HG02970 (cell line): ENCODE results near the gene LAMB4.

Source experiments
- ATAC-seq: cut with Tn5 transposase; IDR thresholded peaks from one replicate; pipeline ENCODE4 v1.9.1; 2021; ENCODE audit warnings: mild to moderate bottlenecking, moderate library complexity, moderate number of reproducible peaks; ENCODE audit not compliant: unreplicated experiment, low FRiP score

LAMB4 gene, protein sequence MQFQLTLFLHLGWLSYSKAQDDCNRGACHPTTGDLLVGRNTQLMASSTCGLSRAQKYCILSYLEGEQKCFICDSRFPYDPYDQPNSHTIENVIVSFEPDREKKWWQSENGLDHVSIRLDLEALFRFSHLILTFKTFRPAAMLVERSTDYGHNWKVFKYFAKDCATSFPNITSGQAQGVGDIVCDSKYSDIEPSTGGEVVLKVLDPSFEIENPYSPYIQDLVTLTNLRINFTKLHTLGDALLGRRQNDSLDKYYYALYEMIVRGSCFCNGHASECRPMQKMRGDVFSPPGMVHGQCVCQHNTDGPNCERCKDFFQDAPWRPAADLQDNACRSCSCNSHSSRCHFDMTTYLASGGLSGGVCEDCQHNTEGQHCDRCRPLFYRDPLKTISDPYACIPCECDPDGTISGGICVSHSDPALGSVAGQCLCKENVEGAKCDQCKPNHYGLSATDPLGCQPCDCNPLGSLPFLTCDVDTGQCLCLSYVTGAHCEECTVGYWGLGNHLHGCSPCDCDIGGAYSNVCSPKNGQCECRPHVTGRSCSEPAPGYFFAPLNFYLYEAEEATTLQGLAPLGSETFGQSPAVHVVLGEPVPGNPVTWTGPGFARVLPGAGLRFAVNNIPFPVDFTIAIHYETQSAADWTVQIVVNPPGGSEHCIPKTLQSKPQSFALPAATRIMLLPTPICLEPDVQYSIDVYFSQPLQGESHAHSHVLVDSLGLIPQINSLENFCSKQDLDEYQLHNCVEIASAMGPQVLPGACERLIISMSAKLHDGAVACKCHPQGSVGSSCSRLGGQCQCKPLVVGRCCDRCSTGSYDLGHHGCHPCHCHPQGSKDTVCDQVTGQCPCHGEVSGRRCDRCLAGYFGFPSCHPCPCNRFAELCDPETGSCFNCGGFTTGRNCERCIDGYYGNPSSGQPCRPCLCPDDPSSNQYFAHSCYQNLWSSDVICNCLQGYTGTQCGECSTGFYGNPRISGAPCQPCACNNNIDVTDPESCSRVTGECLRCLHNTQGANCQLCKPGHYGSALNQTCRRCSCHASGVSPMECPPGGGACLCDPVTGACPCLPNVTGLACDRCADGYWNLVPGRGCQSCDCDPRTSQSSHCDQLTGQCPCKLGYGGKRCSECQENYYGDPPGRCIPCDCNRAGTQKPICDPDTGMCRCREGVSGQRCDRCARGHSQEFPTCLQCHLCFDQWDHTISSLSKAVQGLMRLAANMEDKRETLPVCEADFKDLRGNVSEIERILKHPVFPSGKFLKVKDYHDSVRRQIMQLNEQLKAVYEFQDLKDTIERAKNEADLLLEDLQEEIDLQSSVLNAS (N-terminal part only)

DNA sequence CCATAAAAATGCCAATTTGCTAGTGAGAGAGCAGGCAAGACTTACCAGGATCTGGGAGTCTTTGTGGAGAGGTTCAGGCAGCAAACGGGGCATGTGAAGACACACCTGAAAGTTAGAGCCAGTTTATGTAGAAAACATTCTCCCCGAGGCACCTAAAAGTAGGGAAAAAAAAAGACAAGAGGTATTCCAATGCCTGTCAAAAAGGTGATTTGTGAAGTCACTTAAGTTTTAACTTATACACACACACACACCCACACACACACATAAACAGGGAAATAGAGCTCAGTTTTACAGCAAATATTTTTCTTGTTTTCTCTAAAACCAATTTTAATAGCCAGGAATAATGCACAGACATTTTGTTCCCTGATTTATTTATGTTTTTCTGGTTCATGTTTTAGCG lies at the start of gene LAMB4:
Gene LAMB4 (minus strand): TSS at position 101 of the 400 bp plus-strand sequence. CDS start 7,197 bp downstream, outside the sequence.
- ATAC-seq, result no peak

DNA sequence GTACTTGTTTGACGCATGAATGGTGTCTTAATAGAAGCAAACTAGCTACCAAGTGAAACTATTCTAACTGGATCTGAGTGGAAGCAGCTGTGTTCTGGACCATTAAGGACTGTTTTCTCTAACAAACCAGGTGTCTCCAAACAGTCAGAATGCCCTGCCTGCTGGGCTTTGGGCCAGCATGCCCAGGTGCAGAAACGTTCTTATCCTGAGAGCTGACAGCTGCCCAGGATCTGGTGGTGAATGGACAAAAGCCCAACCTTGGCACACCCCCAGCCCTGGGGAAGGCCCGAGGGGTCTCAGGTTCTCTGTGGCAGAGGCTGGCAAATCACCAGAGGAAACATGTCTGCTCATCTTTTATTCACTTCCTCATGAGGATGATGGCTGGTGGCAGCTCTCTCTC lies 48.2 kb upstream of the LAMB4 start:
- ATAC-seq, result no peak

DNA sequence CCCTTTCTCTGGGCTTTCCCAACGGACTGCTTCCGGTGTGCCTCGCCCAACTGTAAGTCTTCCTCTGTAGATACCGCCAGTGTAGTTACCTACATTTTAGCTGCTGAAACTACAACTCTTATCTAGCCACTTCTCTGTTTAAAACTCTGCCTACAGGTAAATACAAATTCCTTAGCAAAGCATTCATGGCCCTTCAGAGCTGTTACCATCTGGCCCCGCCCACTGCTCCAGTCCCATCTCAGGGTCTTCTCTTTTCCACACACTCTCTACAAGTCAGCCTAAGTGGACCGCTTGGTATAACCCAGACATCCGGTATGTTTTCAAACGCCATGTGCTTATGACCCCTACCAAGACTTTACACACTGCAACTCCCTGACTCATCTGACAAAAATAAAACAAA lies 41.0 kb upstream of the LAMB4 start:
- ATAC-seq, result no peak

DNA sequence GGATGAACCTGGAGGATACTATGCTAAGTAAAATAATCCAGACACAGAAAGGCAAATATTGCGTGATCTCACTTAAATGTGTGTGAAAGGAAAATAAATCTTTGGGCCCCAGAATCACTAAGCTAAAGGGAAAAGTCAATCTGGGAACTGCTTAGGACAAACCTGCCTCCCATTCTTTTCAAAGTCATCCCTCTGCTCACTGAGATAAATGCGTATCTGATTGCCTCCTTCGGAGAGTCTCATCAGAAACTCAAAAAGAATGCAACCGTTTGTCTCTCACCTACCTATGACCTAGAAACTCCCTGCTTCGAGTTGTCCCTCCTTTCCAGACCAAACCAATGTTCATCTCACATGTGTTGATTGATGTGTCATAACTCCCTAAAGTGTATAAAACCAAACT lies 40.1 kb upstream of the LAMB4 start:
- no peak for ATAC-seq

DNA sequence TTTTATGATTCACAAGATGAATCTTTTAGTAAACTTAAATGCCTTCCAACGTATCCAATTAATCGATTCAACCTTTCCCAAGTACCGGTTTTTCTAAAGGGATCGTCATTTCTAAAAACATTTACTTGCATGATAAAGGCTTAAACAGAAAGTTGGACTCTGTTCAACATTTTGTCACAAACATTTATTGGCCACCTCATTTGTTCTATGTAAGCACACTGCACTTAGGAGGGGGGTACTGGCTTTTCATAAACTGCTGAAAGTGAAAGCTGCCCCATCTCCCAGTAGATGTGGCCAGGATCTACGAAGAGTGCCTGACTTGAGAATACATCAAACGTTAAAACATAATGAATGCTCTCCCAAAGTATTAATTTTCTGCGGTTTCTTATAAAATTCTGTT lies 37.3 kb upstream of the LAMB4 start:
- ATAC-seq, result no peak

DNA sequence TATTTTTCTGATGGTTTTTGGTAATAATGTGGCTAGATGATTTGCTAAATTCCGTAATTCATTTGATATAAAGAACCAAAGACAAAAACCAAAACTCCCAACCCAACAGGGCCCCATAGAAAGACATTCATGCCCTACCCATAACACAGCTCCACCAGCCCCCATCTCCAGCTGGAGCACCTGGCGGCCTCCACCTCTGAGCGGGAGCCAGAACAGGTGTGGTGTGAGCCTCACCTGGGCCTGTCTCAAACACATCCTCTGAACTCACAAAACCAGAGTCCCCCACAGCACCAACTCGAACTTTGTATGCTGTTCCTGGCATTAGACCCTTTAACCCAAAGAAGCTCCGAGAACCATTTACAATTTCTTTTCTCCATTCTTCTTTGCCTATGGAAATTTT lies 36.5 kb upstream of the LAMB4 start:
- no peak for ATAC-seq

DNA sequence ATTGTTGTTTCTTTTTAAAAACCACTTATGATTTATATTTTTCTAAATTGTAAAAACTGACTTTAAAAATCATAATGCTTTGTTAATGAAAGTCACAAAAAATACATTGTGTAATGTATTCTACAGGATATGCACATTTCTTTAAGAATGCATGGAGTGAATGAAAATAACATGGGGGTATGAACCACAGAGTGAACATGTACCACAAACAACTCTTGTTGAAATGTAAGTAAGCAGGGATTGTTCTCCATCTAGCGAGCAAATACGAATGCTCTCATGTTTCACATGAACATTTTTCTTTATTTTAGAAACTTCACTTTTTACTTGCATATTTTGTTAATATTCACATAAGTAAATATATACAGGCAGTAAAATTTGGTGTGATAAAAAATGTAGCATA lies 35.6 kb upstream of the LAMB4 start:
- ATAC-seq, result no peak

DNA sequence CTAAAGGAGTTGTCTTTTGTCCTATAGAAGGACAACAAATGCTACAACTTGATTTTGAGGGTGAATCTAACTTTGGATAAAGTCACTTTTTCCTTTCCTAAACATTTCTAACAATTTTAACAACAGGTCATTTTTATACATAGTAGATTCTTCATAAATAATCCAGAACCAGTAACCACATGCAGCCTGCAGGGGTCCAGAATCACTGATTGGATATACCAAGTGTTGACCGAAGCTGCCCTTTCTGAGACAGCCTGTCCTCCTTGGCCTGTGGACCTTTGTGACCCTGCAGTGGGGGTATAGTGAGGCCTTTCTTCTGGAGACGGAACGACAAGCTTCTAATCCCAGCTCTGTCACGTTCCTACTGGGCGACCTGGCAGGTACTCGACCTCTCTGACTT lies 34.8 kb upstream of the LAMB4 start:
- no peak for ATAC-seq

DNA sequence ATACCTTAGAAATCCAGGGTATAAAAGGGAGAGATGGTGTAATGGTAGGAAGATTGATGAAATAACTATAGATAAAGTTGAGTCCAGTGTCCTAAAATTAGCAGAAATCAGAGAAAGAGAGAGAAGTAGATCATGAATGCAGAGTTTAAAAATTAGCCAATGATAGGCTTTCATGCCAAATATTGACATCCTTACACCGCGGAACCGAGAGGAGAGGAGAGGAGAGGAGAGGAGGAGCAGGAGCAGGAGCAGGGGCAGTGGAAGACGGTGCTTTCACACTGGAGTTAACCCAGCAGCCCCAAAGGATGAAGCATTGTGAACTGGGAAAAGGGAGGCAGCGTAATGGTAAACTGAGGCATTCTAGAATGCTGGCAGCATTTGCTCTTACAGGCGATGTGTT lies 34.2 kb upstream of the LAMB4 start:
- no peak for ATAC-seq

DNA sequence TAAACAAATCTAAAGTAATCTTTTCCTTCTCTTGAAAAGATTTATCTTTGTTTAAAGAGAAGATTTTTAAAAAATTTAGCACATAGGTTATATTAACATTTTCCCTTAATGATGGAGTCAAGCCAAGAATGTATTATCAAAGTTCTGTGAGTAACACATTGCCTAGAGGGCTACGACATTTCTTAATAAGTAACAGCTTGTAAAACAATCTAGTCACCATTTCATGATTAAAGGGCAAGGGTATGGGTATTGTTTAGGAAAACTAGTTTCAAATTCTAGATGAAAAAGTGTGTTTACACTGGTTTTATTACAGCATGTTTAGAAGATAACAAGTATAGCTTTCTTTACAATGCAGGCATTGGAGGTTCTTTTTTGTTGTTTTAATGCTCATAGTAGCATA lies 28.6 kb upstream of the LAMB4 start:
- no peak for ATAC-seq

DNA sequence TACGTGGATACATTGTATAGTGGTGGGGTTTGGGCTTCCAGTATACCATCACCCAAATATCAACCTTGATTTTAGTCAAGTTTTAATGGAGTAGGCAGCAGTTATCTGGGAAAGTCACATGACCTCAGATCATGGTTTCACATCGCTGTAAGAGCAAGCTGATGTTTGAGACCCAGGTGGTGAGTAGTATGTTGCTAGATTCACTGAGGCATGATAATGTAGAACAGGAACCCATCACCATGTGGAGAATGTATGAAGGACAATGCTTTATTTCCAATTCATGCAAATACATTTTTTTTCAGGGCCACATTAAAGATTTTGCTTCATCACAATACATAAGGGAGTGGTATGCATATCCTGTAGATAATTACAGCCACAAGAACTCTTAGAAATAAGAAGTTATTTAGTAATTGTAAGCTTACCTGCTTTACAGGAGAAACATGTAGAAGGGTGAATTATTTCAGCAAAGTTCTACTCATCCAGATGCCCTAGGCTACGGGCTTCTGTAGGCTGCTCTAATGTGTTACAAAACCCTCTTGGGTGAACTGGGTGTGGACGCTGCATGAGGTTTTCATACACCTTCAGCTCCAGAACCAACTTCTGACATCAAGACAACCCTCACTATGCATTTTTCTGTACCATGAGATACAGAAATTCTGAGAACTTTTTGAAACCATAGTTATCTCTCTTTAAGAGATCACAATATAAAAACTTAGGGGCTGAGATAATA lies 27.6 kb upstream of the LAMB4 start:
- ATAC-seq, result no peak

DNA sequence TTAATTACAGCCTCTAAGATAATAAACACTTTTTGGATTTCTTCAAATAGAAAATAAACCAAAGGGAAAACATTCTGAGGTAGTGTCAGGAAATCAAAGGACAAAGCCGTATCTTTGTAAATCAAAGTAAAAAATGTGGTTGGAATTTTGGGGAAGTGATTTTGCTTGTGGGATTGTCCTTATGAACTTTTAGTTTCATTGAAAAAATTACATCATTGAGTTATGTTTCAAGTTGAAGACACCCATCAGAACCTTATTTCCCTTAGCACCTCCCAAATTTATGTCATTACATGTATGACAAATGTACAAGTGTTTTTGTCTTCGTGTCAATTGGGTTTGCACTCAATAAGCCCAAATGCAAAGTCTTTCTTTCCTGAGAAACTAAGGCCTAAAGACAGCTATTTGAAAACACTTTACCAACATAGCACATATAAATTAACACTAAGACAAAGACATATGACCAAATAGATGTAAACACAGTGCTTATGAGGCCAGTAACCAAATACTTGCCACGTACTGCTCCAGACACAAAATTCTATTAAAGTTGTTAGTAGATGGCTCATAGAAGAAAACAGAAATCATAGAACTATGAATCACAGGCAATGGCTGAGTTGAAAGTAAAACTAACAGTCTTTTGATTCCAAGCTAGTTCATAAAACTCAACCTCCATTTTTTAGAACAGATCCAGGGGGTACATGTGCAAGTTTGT lies 26.9 kb upstream of the LAMB4 start:
- no peak for ATAC-seq

DNA sequence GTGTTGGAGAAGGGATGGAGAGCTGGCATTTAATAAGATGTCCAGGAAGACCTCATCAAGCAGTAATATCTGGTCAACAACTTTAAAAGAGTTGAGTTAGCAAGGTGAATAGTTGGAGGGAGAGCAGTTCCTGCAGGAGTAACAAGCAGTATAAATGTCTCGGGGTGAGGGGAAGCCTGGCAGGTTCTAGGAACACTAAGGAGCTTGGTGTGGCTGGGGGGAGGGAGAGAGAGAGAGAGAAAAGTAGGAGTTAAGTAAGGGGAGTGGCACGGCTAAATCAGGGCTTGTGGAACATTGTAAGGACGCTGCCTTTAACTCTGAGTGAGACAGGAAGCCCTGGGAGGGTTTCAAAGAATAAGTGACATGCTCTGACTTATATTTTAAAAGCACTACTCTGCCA lies 22.0 kb upstream of the LAMB4 start:
- no peak for ATAC-seq

DNA sequence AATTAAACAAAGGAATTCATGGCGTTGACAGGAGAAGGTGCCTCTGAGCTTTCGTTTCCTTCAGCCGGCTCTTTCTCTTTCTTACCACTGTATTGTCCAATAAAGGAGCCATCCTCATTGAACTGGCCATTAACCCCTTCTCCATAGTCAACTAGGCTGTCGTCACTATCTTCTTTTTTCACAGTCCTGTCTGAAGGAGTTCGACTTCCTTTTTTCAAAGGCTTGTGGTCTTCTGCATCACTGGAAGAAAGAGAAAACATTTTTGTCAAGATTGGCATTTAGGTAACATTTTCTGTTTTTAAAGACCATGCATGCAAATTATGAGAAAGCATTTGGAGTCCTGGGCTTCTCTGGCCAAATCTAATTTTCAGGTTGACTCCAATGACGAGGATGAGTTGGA lies 19.7 kb upstream of the LAMB4 start:
- ATAC-seq, result no peak

DNA sequence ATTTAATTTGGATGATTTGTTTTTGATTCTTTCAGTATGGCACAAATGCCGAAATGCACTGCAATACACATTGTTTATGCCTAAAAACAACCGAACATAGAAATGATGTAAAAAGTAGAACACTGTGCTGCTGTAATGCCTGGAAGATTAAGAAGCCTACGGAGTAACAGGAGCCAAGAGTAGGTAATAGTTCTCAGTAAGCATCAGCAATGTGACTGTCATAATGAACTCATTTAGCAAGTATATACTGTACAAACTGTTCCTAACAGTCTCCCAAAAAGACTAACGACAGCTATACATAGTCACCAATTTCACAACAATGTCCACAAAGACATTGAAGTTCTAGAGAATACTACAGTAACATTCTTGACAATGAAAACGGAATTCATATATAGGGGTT lies 19.0 kb upstream of the LAMB4 start:
- ATAC-seq, result no peak

DNA sequence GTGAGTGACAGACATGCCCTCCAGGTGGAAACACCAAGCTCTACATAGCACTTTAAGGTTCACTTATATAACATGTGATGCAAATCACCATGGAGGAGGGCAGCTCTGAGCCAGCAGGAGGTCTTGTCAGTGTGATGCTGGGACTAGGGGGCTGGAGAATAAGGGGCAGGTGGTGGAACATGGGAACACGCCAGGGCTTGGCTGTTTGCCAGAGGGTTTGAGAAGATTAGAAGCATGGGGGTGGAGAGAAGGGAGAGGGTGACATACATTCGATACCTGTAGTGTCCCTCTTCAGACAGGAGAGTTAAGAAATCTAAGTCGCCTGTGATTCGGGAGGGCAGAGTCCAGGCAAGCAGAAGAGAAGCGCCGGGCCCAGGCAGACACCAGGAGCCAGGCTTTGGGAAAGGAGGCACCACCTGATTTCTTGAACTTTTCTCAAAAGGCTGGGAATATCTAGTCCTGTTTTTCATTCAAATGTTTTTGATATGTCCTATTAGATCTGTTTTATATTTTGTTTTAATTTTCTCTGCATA lies 16.9 kb upstream of the LAMB4 start:
- ATAC-seq, result no peak

DNA sequence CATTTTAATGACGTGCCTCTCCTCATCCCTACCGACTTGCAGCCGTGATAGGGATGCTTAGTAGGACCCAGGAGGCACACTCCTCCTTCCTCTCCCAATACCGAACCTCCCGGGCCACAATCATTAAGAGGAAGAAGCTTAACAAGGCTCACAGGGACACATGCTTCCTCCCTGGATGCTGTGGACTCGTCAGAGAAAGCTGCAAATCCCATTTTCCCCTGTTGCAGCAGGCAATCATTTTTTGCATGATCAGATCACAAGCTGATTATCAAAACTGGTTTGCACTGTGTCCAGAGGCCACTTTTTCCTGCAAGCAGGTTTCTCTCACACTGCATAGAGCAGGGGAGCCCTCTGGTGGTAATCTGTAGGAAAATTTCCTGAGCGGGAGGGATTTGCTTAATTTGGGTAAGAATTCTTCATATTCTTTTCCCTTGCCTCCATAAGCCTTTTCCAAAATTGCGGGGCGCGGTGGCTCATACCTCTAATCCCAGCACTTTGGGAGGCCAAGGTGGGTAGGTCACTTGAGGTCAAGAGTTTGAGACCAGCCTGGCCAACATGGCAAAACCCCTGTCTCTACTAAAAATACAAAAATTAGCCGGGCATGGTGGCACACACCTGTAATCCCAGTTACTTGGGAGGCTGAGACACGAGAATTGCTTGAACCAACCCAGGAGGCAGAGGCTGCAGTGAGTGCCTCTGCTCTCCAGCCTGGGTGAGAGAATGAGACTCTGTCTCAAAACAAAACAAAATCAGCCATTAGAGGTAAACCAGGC lies 16.1 kb upstream of the LAMB4 start:
- no peak for ATAC-seq

DNA sequence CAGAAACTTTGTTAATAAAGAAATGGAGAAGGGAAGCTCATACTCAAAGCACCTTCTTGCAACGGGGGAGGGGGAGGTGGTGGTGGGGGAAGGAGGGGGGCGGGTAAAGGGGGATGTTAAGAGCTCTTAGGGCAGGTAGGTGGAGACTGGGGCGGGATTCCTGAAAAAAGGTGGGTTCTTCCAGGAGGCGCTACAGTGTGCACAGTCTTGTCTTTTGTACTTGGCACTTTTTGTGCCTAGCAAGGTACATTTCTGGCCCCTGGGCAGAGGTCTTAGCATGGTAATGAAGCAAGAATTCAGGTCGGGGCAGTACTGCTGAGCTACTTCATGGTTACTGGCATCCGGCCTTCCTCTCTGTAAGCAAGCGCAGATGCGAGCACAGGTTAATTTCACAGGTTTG lies 15.2 kb upstream of the LAMB4 start:
- no peak for ATAC-seq

DNA sequence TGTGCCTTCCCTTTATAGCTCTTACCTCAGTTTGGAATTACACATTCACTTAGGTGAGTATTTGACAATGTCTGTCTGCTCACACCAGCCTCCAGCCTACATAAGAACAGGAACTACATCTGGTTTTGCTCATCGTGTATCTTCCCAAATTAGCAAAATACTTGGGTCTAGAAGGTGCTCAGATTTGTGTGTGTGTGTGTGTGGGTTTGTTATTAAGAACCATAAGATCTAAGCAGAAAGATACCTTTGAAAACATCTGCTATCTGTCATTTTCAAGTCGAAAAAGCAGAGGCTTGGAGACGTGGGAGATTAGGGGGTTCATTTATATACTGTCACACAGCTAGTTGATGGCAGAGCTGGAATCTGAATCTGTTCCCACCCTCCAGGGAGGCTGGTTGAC lies 14.8 kb upstream of the LAMB4 start:
- no peak for ATAC-seq
